GM18498 (cell line): Measurements from ENCODE around the gene SPART.

Source experiments
- ATAC-seq: cut with Tn5 transposase; IDR thresholded peaks from one replicate; pipeline ENCODE4 v1.9.1; 2021; ENCODE audit warnings: mild to moderate bottlenecking, moderate library complexity; ENCODE audit not compliant: unreplicated experiment

SPART gene

GRCh38 chr13:36346222-36347083 is at the start of gene SPART:
TSS of gene SPART (minus strand) at chr13:36346394. CDS start at chr13:36335830, 10,564 bp downstream.
- ATAC-seq: peak; percentile 93

GRCh38 chr13:36395280-36395679 is 49.1 kb upstream of the SPART start:
- no peak for ATAC-seq

DNA sequence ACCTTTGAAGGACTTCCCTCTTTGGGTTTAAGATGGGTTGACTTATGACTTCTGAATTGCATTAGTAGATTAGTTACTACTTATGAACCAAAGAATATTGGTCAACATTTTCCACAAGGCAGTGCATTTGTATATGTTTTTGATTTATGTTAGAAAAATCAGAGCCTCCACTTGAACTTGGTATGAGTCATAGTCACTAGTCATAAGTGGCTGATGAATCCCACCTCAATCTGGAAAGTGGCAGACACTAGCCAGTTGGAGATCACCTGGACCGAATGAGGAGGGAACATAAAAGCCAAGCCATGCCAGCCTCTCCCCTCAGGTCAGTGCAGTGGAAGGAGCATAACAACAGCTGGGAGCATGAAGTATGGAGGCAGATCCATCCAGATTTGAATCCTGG is 39.3 kb upstream of the SPART start:
- no peak for ATAC-seq

DNA sequence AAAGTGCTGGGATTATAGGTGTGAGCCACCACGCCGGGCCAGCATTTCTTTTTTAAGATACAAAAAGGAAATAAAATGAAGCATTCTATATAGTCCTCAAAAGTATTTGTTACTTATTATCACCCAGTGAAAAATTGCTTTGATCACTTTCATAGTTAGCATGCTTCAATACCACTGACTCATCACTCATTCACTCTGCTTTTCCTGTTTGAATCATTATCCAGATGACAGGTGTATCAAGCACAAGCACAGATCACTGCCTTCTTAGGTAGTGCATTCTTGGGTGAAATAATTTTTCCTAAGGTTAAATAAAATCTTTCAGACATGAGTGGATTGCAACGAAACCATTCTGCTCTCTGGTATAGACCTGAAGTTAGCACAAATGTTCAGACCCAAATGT is 35.8 kb upstream of the SPART start:
- ATAC-seq: no peak

DNA sequence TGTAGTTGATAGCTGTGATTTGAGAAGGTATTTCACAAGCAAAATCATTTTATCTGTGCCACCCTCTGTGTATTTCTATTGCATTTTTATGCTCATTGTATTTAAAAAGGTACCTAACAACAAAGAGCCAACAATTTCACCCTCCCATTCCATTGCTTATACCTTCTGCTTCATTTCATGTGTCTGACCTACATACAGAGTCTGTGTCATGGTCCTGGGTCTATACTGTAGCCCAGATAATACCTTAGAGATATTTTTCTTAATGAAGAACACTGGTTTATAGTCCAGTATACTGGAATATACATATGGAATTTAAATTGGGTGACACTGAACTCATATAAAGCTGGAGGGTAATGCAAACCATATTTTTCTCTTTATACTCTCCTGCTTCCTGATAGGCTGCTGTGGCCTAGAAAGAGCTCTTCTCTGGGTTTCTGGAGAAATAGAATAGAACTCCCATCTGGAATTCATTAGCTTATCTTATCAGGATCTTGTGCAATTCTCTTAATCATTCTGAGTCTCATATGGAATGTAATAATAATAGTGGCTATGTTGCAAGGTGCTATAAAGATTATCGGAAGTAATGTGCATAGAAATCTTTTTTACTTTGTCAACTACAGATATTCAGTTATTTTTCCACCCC is 31.8 kb upstream of the SPART start:
- no peak for ATAC-seq

- no peak for ATAC-seq
Measured at GRCh38 chr13:36374063-36374462, 27.9 kb upstream of the SPART start.

- ATAC-seq: no peak
Measured at GRCh38 chr13:36371185-36371584, 25.0 kb upstream of the SPART start.

- ATAC-seq: no peak
Measured at GRCh38 chr13:36370108-36370429, 23.9 kb upstream of the SPART start.

DNA sequence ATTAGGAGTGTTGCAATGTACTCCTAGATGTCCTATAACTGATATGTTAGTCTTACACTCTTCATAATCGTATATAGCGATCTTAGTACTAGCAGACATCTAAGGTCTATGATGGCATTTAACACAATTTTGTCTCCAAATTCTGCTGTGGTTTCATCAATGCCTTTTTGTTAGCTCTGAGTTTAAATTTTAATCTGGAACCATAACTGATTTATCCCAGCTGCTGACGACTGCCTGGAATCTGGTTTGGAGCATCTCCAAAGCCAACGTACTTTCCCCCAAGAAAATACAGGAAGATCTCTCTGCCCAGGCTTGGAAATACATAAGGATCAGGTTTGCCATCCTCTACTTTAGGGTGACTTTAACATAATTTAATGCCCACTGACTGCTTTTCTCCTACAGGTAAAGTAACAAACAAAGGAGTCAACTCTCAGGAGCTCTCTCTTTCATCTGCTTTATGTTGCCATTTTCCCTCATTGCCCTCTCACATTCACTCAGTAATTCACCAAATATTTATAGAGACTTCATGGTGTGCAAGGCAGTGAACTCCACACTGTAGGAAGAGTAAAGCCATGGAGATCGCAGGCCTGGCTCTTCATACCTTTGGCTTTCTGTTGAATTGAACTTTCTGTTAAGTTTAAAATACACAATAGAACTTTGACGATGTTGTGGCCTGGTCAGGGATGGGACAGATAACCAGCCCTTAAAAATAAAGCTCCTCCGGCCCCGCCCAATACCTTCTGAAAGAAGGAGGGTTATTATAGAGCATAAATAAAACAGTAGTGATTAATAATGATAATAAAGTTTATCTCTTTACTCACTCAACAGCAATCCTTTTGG is 23.3 kb upstream of the SPART start:
- ATAC-seq: no peak

GRCh38 chr13:36366031-36366430 is 19.8 kb upstream of the SPART start:
- ATAC-seq: no peak

GRCh38 chr13:36363366-36363863 is 17.2 kb upstream of the SPART start:
- ATAC-seq: no peak

GRCh38 chr13:36362914-36363313 is 16.7 kb upstream of the SPART start:
- ATAC-seq: no peak

DNA sequence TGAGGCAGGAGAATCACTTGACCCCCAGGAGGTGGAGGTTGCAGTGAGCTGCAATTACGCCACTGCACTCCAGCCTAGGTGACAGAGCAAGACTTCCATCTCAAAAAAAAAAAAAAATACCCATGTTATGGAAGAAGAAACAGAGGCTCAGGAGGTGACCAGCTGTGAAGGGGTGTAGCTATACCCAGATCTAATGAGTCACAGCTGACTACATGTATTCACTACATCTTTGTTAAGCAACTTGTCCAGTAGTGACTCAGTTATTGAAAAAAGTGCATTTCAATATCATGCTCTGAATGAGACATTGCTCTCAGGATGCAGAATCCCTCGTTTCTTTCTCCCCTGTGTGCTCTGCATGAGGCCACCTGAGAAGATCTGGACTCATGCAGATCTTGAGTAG is 16.1 kb upstream of the SPART start:
- ATAC-seq: no peak

- ATAC-seq: no peak
Measured at GRCh38 chr13:36360903-36361302, 14.7 kb upstream of the SPART start.

DNA sequence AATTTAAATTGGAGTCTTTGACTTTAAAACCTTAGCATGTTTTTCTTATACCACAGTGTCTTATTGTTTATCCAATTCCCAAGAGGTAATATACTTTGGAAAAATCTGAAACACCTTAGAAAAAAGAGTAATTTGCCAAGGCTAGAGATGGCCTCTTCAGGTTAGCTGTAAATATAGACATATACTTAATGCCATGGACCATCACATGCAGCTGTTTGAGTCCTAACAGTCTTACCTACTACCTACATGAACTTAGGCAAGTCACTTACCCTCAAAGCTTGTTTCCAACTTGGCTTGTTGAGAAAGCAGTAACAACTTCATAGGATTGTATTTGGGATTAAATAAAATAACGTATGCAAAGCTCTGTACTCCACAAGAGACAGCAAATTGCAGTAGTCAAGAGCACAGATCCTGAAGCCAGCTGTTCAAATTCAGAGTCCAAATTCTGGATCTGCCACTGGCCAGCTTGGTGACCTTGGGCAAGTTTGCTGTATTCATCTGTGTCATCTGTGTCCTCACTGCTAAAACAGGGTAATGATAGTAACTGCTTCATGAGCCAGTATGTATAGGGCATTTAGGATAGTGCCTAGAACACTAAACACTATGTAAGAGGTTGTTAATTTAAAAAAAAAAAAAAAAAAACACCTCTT is 13.2 kb upstream of the SPART start:
- ATAC-seq: no peak

DNA sequence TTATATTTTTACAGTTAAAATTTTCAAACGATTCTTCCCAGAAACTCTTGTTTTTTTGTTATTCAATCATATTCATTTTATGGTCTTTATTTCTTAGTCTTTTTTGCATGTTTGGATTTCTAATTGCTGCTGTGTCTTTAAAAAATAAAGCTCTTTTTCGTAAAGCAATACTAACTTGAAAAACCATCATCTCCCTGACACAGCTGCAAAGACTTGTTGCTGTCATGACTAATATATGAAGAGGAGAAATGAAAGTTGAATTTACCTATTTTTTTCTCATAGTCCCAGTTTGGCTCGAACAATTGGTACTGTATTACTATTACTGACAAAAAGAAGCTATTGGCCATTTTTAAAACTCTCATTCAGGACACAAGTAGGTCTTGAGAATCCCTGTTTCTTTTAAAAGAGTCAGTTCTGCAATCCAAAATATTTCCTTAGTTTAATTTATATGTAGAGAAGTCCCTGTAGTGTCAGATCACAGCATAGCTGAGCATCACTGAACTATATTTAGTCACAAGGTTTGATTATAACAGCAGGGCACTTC is 12.1 kb upstream of the SPART start:
- no peak for ATAC-seq

DNA sequence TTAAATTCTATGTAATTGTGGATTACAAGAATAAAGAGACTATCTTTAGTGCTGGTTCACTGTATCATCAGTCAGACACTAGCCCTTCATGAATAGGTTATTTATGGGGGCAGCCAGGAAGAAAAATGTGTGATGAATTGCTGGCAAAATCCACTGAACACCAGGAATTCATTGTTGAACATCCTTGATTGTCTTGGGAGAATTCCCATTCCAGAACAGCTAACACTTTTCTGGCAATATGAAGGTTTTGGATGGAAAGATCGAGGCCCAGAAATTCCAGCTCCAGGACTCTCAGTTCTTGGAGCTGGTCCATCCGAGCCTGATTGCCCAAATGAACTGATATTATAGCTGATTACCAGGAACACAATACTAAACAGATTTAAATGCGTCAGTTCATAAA is 11.5 kb upstream of the SPART start:
- ATAC-seq: no peak

GRCh38 chr13:36357231-36357630 is 11.0 kb upstream of the SPART start:
- ATAC-seq: no peak

- no peak for ATAC-seq
Measured at GRCh38 chr13:36356058-36356457, 9.9 kb upstream of the SPART start.

GRCh38 chr13:36355632-36356031 is 9.4 kb upstream of the SPART start:
- no peak for ATAC-seq
